HepG2 (cell line): ENCODE results near the gene SRSF8. TPM values are rescaled to one million over a fixed set of nuclear protein-coding genes. Genes with fewer than 3 reads are reported as not detected.

Source experiments
- ATAC-seq: fragments of 200-7000 bp; cut with Tn5 transposase; 3 replicates; pipeline ENCODE4 v1.9.1; 2020; ENCODE audit warnings: mild to moderate bottlenecking, moderate library complexity
- BruUV-seq: library from RNA; stranded (reverse); fragments of 400-500 nt; replicated peaks from 2 replicates; lab custom pipeline; 2021; lab: Mats Ljungman, UMichigan
- CTCF ChIA-PET: fragments of 300-600 bp; formaldehyde crosslinking; extraction: SDS; loops from one replicate; lab custom pipeline; 2021; ENCODE audit warnings: low total read pairs, inconsistent platforms, low intra/inter-chr PET ratio; lab: Yijun Ruan, JAX
- POLR2A ChIA-PET: fragments of 350-600 bp; sonication (Branson Sonifier 250); formaldehyde crosslinking; loops from one replicate; lab custom pipeline; 2020; ENCODE audit warnings: antibody characterized with exemption, inconsistent platforms; lab: Yijun Ruan, JAX
- DNase-seq: peaks from one replicate; pipeline ENCODE4 v3.0.0-alpha.2; 2015; ENCODE audit warnings: low spot score
- FAIRE-seq: peaks from 3 replicates; lab custom pipeline; 2011; peaks lifted over from hg19 to GRCh38; lab: Jason Lieb, UNC
- H2AFZ ChIP-seq: one replicate; pipeline ENCODE4 v1.6.1; 2011; ENCODE audit warnings: low read length, inconsistent platforms
- H3K27ac ChIP-seq: fragments of 300-600 bp; 3 replicates; pipeline ENCODE4 v1.8.0; 2011; ENCODE audit warnings: mixed run types, mild to moderate bottlenecking, mixed read lengths, low read length, inconsistent platforms; ENCODE audit not compliant: insufficient read depth; ENCODE audit errors: extremely low read length
- H3K27me3 ChIP-seq, 2 experiments: fragments of 200-600 bp in 1 of 2; 2 replicates in 1 of 2; 3 replicates in 1 of 2; pipeline versions ENCODE4 v1.6.0 to v1.8.0; 2011; ENCODE audit warnings: low read length in 2 of 2, mild to moderate bottlenecking in 2 of 2, moderate library complexity in 2 of 2, inconsistent platforms in 1 of 2; ENCODE audit not compliant: insufficient read depth in 2 of 2, control insufficient read depth in 1 of 2
- H3K36me3 ChIP-seq, 2 experiments: fragments of 200-600 bp in 1 of 2; replicated peaks in 1 of 2; 2 replicates in 1 of 2; 3 replicates in 1 of 2; pipeline versions ENCODE4 v1.5.1 to v1.8.0; 2011; ENCODE audit warnings: low read length in 2 of 2, inconsistent platforms in 1 of 2; ENCODE audit not compliant: insufficient read depth in 2 of 2, control insufficient read depth in 1 of 2
- H3K4me1 ChIP-seq: 2 replicates; pipeline ENCODE4 v1.5.1; 2012; ENCODE audit warnings: low read length, inconsistent platforms; ENCODE audit not compliant: insufficient read depth
- H3K4me2 ChIP-seq: 2 replicates; pipeline ENCODE4 v1.6.0; 2011; ENCODE audit warnings: low read depth, low read length, inconsistent platforms
- H3K4me3 ChIP-seq, 3 experiments: fragments of 200-600 bp in 1 of 3; sonication (generic), shearing (Covaris generic) in 1 of 3; replicated peaks in 1 of 3; 2 replicates each; pipeline ENCODE4 v1.5.1; 2011 to 2016; ENCODE audit warnings: low read length in 3 of 3, inconsistent platforms in 2 of 3, low read depth in 2 of 3, mild to moderate bottlenecking in 2 of 3, control low read depth in 1 of 3, mixed read lengths in 1 of 3; ENCODE audit not compliant: insufficient read depth in 1 of 3
- H3K79me2 ChIP-seq: one replicate; pipeline ENCODE4 v1.6.1; 2011; ENCODE audit warnings: low read length, inconsistent platforms; ENCODE audit not compliant: insufficient read depth
- H3K9ac ChIP-seq: 2 replicates; pipeline ENCODE4 v1.6.0; 2011; ENCODE audit warnings: mild to moderate bottlenecking, low read depth, low read length, inconsistent platforms; ENCODE audit not compliant: insufficient read depth
- H3K9me3 ChIP-seq: 2 replicates; pipeline ENCODE4 v1.5.1; 2012; ENCODE audit warnings: mild to moderate bottlenecking, low read length
- H4K20me1 ChIP-seq: 2 replicates; pipeline ENCODE4 v1.6.0; 2011; ENCODE audit warnings: inconsistent platforms, mild to moderate bottlenecking, low read length, moderate library complexity; ENCODE audit not compliant: insufficient read depth
- ETV5 ChIP-seq: IDR thresholded peaks from 2 replicates; pipeline ENCODE4 v1.6.1; 2018; ENCODE audit warnings: missing biosample characterization, missing genetic modification reagents, inconsistent platforms, borderline replicate concordance
- ISL2 ChIP-seq: sonication (generic); formaldehyde crosslinking; IDR thresholded peaks from 2 replicates; pipeline ENCODE4 v1.5.0; 2020; ENCODE audit warnings: missing genetic modification reagents
- MBD4 ChIP-seq: IDR thresholded peaks from 2 replicates; pipeline ENCODE4 v1.6.1; 2012; ENCODE audit warnings: low read length, inconsistent platforms, borderline replicate concordance
- MIER2 ChIP-seq: IDR thresholded peaks from 2 replicates; pipeline ENCODE4 v1.6.1; 2016; ENCODE audit warnings: missing biosample characterization, missing genetic modification reagents
- NFRKB ChIP-seq: fragments of 450-650 bp; IDR thresholded peaks from 2 replicates; pipeline ENCODE4 v1.6.1; 2017
- PRMT3 ChIP-seq: sonication (generic); formaldehyde crosslinking; IDR thresholded peaks from 2 replicates; pipeline ENCODE4 v1.8.1; 2022; ENCODE audit warnings: low read depth, mild to moderate bottlenecking, moderate library complexity, missing genetic modification reagents, borderline replicate concordance
- SKI ChIP-seq: fragments of 450-650 bp; IDR thresholded peaks from one replicate; pipeline ENCODE4 v1.6.1; 2018; ENCODE audit warnings: mild to moderate bottlenecking; ENCODE audit not compliant: partially characterized antibody
- SMC3 ChIP-seq: IDR thresholded peaks from 2 replicates; pipeline ENCODE4 v1.6.1; 2011; ENCODE audit warnings: low read length, improper control_type of control experiment
- ZC3H13 ChIP-seq: sonication (generic); formaldehyde crosslinking; IDR thresholded peaks from 2 replicates; pipeline ENCODE4 v1.8.1; 2023; ENCODE audit warnings: mild to moderate bottlenecking, missing genetic modification reagents, moderate library complexity
- ZC3H4 ChIP-seq: sonication (generic); formaldehyde crosslinking; IDR thresholded peaks from 2 replicates; pipeline ENCODE4 v1.4.0; 2020; ENCODE audit warnings: missing genetic modification reagents, borderline replicate concordance
- ZFP36L1 ChIP-seq: sonication (generic); formaldehyde crosslinking; IDR thresholded peaks from 2 replicates; pipeline ENCODE4 v1.8.0; 2022; ENCODE audit warnings: mild to moderate bottlenecking, missing genetic modification reagents, moderate library complexity
- ZNF33A ChIP-seq: sonication (generic); formaldehyde crosslinking; IDR thresholded peaks from 2 replicates; pipeline ENCODE4 v1.5.1; 2020; ENCODE audit warnings: missing genetic modification reagents, mild to moderate bottlenecking, moderate library complexity, borderline replicate concordance
- WGBS: methylation state at CpG from one replicate; pipeline ENCODE4 v1.1.6; 2017; ENCODE audit warnings: low lambda C conversion rate; 5-methylcytosine and 5-hydroxymethylcytosine counted together
- in situ Hi-C: cut with HindIII; loops from 2 replicates; pipeline ENCODE4 v1.10.0; 2017; ENCODE audit warnings: low pct_unique_long_range_greater_than_20kb; ENCODE audit not compliant: extremely low pct_ligation_motif_present
- intact Hi-C: fragments of 100-400 bp; cut with micrococcal nuclease; formaldehyde crosslinking; loops from one replicate; pipeline ENCODE4 v1.10.0; 2022; ENCODE audit not compliant: unreplicated experiment
- polyA plus RNA-seq, 8 experiments: library from polyadenylated mRNA; depleted of rRNA in 3 of 8; stranded (reverse) in 7 of 8; unstranded in 1 of 8; fragments of >200 nt; fragmentation: Illumina TruSeq in 4 of 8; extraction: Trizol in 4 of 8; gene quantifications; 2 replicates each; pipeline versions ENCODE4 v1.2.1 to v1.2.3, GENCODE V29; 2011 to 2016; ENCODE audit warnings: low read depth in 4 of 8, missing spikeins in 1 of 8, mixed read lengths in 1 of 8; ENCODE audit not compliant: insufficient read depth in 1 of 8
- total RNA-seq, 5 experiments: library from RNA; depleted of rRNA; stranded (reverse); fragments of >200 nt; fragmentation: Illumina TruSeq; extraction: Trizol; gene quantifications; 2 replicates each; pipeline ENCODE4 v1.2.3, GENCODE V29; 2016; ENCODE audit warnings: low read depth in 1 of 5

The SRSF8 gene
- total and polyA plus RNA-seq, 2 of the 13 experiments (the other 11 are each of a cell fraction or from before 2014, with no cell fraction given), result 21.8 to 25.8 TPM

DNA sequence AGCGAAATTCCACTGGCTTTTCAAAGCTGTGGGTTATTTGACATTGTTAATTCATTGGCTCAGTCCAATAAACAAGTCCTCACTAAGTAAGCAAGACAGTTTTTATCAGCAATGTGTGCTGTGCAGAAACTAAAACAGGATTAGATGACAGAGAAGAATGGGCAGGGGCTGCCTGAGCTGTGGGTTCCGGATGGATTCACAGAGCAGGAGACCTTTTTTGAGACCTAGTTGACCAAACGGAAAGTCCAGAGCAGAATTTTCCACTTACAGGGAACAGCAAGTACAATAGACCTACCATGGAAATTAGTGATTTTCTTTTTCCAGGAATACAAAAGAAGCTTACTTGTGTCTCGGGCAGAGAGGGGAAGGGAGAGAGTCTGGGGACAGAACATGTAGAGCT lies 22.7 kb upstream of the SRSF8 start:
- intact Hi-C loops (no loop called here), in situ Hi-C loops (no loop called here)
- no peak for DNase-seq
- Histone ChIP-seq H3K36me3 (no peaks in the 10 kb centered on the region), H3K9ac (no peak overlapping the region), H3K4me1 (no peaks in the 10 kb centered on the region), H3K79me2 (no peaks in the 10 kb centered on the region), H2AFZ (no peak overlapping the region), H3K27ac (no peak overlapping the region), H4K20me1 (no peaks in the 10 kb centered on the region), H3K4me2 (no peak overlapping the region), H3K4me3 (no peak overlapping the region), H3K9me3 (no peaks in the 10 kb centered on the region), H3K27me3 (peaks cover 0 to 4% of the 10 kb centered on the region in 2 experiments; a peak in 1 of 5 replicates)
- BruUV-seq, result no TSS peak
- ChIA-PET POLR2A (no interaction called here), CTCF (no interaction called here)
- TF ChIP-seq MIER2 (no peak), SMC3 (no peak), ETV5 (CRISPR knock-in tag) (no peak), SKI (no peak), PRMT3 (CRISPR knock-in tag) (no peak), NFRKB (no peak), ZC3H4 (CRISPR knock-in tag) (no peak), ZNF33A (CRISPR knock-in tag) (no peak), ISL2 (no peak), ZC3H13 (CRISPR knock-in tag) (no peak), ZFP36L1 (CRISPR knock-in tag) (no peak), MBD4 (no peak)
- ATAC-seq, result no peak
- 1% methylated on average over 4 of the region's 4 CpGs for WGBS
- FAIRE-seq, result no peak
